IMR-90 (cell line): ENCODE results near the gene MDM4. TPM values are rescaled to one million over a fixed set of nuclear protein-coding genes. Genes with fewer than 3 reads are reported as not detected.

Source experiments
- ATAC-seq: fragments of 200-7000 bp; cut with Tn5 transposase; 2 replicates; pipeline ENCODE4 v1.9.1; 2020; ENCODE audit warnings: low read depth, mild to moderate bottlenecking, moderate library complexity
- BruUV-seq: library from RNA; stranded (reverse); fragments of 400-500 nt; replicated peaks from 2 replicates; lab custom pipeline; 2021; lab: Mats Ljungman, UMichigan
- CTCF ChIA-PET: fragments of 300-600 bp; formaldehyde crosslinking; extraction: SDS; loops from one replicate; lab custom pipeline; 2021; ENCODE audit warnings: antibody characterized with exemption; lab: Yijun Ruan, JAX
- POLR2A ChIA-PET: fragments of 300-600 bp; sonication (Branson Sonifier 250); formaldehyde crosslinking; loops from one replicate; lab custom pipeline; 2022; ENCODE audit warnings: antibody characterized with exemption; ENCODE audit not compliant: unreplicated experiment; lab: Charles Lee
- DNase-seq: peaks from one replicate; pipeline ENCODE4 v3.0.0; 2013
- H2AFZ ChIP-seq: replicated peaks from 2 replicates; pipeline ENCODE3; 2013; ENCODE audit warnings: low read length, mild to moderate bottlenecking; ENCODE audit not compliant: poor library complexity
- H2AK5ac ChIP-seq: 2 replicates; pipeline ENCODE4 v1.6.1; 2013; ENCODE audit warnings: low read depth, low read length, inconsistent platforms
- H2AK9ac ChIP-seq: replicated peaks from 2 replicates; pipeline ENCODE3; 2013; ENCODE audit warnings: mild to moderate bottlenecking, low read depth, low read length, moderate library complexity; ENCODE audit not compliant: poor library complexity
- H2BK120ac ChIP-seq: 2 replicates; pipeline ENCODE4 v1.6.1; 2013; ENCODE audit warnings: low read depth, low read length, inconsistent platforms
- H2BK15ac ChIP-seq: 3 replicates; pipeline ENCODE4 v1.6.1; 2013; ENCODE audit warnings: low read depth, low read length, inconsistent platforms
- H2BK20ac ChIP-seq: 2 replicates; pipeline ENCODE4 v1.6.1; 2013; ENCODE audit warnings: low read depth, mild to moderate bottlenecking, inconsistent platforms, low read length, moderate library complexity
- H2BK5ac ChIP-seq: 2 replicates; pipeline ENCODE4 v1.6.1; 2013; ENCODE audit warnings: mild to moderate bottlenecking, low read depth, low read length, inconsistent platforms; ENCODE audit not compliant: poor library complexity, severe bottlenecking
- H3K14ac ChIP-seq: replicated peaks from 2 replicates; pipeline ENCODE4 v1.6.1; 2013; ENCODE audit warnings: low read depth, low read length, inconsistent platforms
- H3K18ac ChIP-seq: 2 replicates; pipeline ENCODE4 v1.6.1; 2013; ENCODE audit warnings: low read depth, low read length, control low read depth
- H3K23ac ChIP-seq: 2 replicates; pipeline ENCODE4 v1.6.1; 2013; ENCODE audit warnings: low read depth, low read length, inconsistent platforms
- H3K27ac ChIP-seq: 2 replicates; pipeline ENCODE4 v1.5.1; 2013; ENCODE audit warnings: mild to moderate bottlenecking, control low read depth, low read length; ENCODE audit not compliant: insufficient read depth
- H3K27me3 ChIP-seq: 2 replicates; pipeline ENCODE4 v1.6.1; 2013; ENCODE audit warnings: low read length; ENCODE audit not compliant: control insufficient read depth, insufficient read depth
- H3K36me3 ChIP-seq: 2 replicates; pipeline ENCODE4 v1.6.1; 2013; ENCODE audit warnings: low read length, mixed read lengths; ENCODE audit not compliant: control insufficient read depth, insufficient read depth
- H3K4ac ChIP-seq: 2 replicates; pipeline ENCODE4 v1.6.1; 2013; ENCODE audit warnings: low read depth, low read length, inconsistent platforms
- H3K4me1 ChIP-seq: 2 replicates; pipeline ENCODE4 v1.6.1; 2013; ENCODE audit warnings: low read length, mixed read lengths; ENCODE audit not compliant: control insufficient read depth, insufficient read depth
- H3K4me2 ChIP-seq: 2 replicates; pipeline ENCODE4 v1.6.1; 2013; ENCODE audit warnings: low read depth, mild to moderate bottlenecking, control low read depth, low read length, moderate library complexity
- H3K4me3 ChIP-seq: 2 replicates; pipeline ENCODE4 v1.5.1; 2013; ENCODE audit warnings: low read depth, mild to moderate bottlenecking, control low read depth, low read length, moderate library complexity; ENCODE audit not compliant: insufficient read depth
- H3K56ac ChIP-seq: 2 replicates; pipeline ENCODE4 v1.6.1; 2013; ENCODE audit warnings: low read length, inconsistent platforms; ENCODE audit not compliant: insufficient read depth; ENCODE audit errors: extremely low read depth
- H3K79me1 ChIP-seq, 2 experiments: 2 replicates each; pipeline ENCODE4 v1.6.1; 2013; ENCODE audit warnings: low read length in 2 of 2, inconsistent platforms in 1 of 2, low read depth in 1 of 2
- H3K9ac ChIP-seq: 2 replicates; pipeline ENCODE4 v1.6.1; 2013; ENCODE audit warnings: low read depth, low read length, control low read depth
- H3K9me1 ChIP-seq: 2 replicates; pipeline ENCODE4 v1.6.1; 2013; ENCODE audit warnings: low read length, inconsistent platforms; ENCODE audit not compliant: insufficient read depth
- H3K9me3 ChIP-seq: 2 replicates; pipeline ENCODE4 v1.6.1; 2013; ENCODE audit warnings: low read length; ENCODE audit not compliant: control insufficient read depth, insufficient read depth
- H4K20me1 ChIP-seq: 2 replicates; pipeline ENCODE4 v1.6.1; 2013; ENCODE audit warnings: low read length, inconsistent platforms; ENCODE audit not compliant: insufficient read depth
- H4K5ac ChIP-seq: 2 replicates; pipeline ENCODE4 v1.6.1; 2013; ENCODE audit warnings: mild to moderate bottlenecking, low read depth, low read length, control low read depth
- H4K8ac ChIP-seq, 2 experiments: 2 replicates each; pipeline ENCODE4 v1.6.1; 2013; ENCODE audit warnings: low read depth in 2 of 2, low read length in 2 of 2, control low read depth in 1 of 2, inconsistent platforms in 1 of 2
- H4K91ac ChIP-seq: 2 replicates; pipeline ENCODE4 v1.6.1; 2013; ENCODE audit warnings: low read depth, low read length, inconsistent platforms; ENCODE audit not compliant: insufficient read depth
- BHLHE40 ChIP-seq: fragments of 150-350 bp; IDR thresholded peaks from 2 replicates; pipeline ENCODE4 v1.6.1; 2016; ENCODE audit warnings: mild to moderate bottlenecking, low read depth, low read length
- CEBPB ChIP-seq: IDR thresholded peaks from 2 replicates; pipeline ENCODE4 v1.6.1; 2012; ENCODE audit warnings: low read depth, low read length, improper control_type of control experiment
- MAFK ChIP-seq: IDR thresholded peaks from 2 replicates; pipeline ENCODE4 v1.6.1; 2012; ENCODE audit warnings: low read depth, low read length, improper control_type of control experiment
- NFE2L2 ChIP-seq: fragments of 150-350 bp; IDR thresholded peaks from 2 replicates; pipeline ENCODE4 v1.6.1; 2016; ENCODE audit warnings: low read depth, mild to moderate bottlenecking, low read length
- RAD21 ChIP-seq: IDR thresholded peaks from 2 replicates; pipeline ENCODE4 v1.6.1; 2012; ENCODE audit warnings: low read length, improper control_type of control experiment
- WGBS, 2 experiments: methylation state at CpG; one replicate each; pipeline versions ENCODE4 v1.1.5 to v1.1.7; 2013; ENCODE audit warnings: missing lambda C conversion rate in 2 of 2; ENCODE audit not compliant: insufficient read length in 1 of 2; ENCODE audit errors: extremely low coverage in 2 of 2; 5-methylcytosine and 5-hydroxymethylcytosine counted together
- dilution Hi-C: fragments of 300-500 bp; cut with HindIII; formaldehyde crosslinking; loops from one replicate; pipeline ENCODE4 v1.14.3; 2018; ENCODE audit warnings: low sequenced_read_pairs; ENCODE audit not compliant: unreplicated experiment
- in situ Hi-C: fragments of 300-500 bp; cut with MboI; formaldehyde crosslinking; loops from 3 replicates; pipeline ENCODE4 v1.14.3; 2019; ENCODE audit warnings: low sequenced_read_pairs, inconsistent platforms, mixed read lengths
- intact Hi-C: fragments of 100-400 bp; cut with micrococcal nuclease; formaldehyde crosslinking; loops from 2 replicates; pipeline ENCODE4 v1.10.0; 2022
- polyA plus RNA-seq, 3 experiments: library from polyadenylated mRNA; depleted of rRNA; stranded (reverse); fragments of >200 nt; gene quantifications; 2 replicates each; pipeline ENCODE4 v1.2.3, GENCODE V29; 2012; ENCODE audit warnings: low replicate concordance in 1 of 3
- total RNA-seq: library from RNA; depleted of rRNA; stranded (reverse); fragments of >200 nt; gene quantifications from 2 replicates; pipeline ENCODE4 v1.2.3, GENCODE V29; 2012

MDM4 gene
- total and polyA plus RNA-seq, 2 of the 4 experiments (the other 2 are of a cell fraction) = 7.4 to 20.1 TPM

GRCh38 chr1:204478921-204479320 lies 37.3 kb upstream of the MDM4 start:
- 100% methylated on average over 1 of the region's 2 CpGs; no CpG with 5 or more reads in 1 of the 2 experiments for WGBS, 2 experiments
- no peak overlapping the region for H3K14ac ChIP-seq
- H3K9ac ChIP-seq = no peak overlapping the region
- peaks cover 8% of the 10 kb centered on the region; the same call in 1 of the 2 replicates for H3K27me3 ChIP-seq
- no peaks in the 10 kb centered on the region for H3K9me3 ChIP-seq
- no peak overlapping the region for H2AFZ ChIP-seq
- no peak overlapping the region for H2BK20ac ChIP-seq
- no peaks in the 10 kb centered on the region for H3K79me1 ChIP-seq
- H4K20me1 ChIP-seq = peaks cover 24% of the 10 kb centered on the region
- dilution Hi-C loops = no loop called here
- no peak overlapping the region for H2BK120ac ChIP-seq
- H3K27ac ChIP-seq = no peak overlapping the region
- H3K56ac ChIP-seq = no peak overlapping the region
- POLR2A ChIA-PET = no interaction called here
- CTCF ChIA-PET = interaction anchor here (0.6 to 1.3 kb wide), 4 partner anchors 14 to 80 kb away, joined by 3 to 4 read pairs (median 4); partner anchors contain the start of gene PIK3C2B
- no peak overlapping the region for H2BK5ac ChIP-seq
- H2BK15ac ChIP-seq = no peak overlapping the region
- H3K23ac ChIP-seq = no peak overlapping the region
- H3K4me2 ChIP-seq = no peak overlapping the region
- no peak for ATAC-seq
- in situ Hi-C loops = no loop called here
- H3K18ac ChIP-seq = no peak overlapping the region
- no peak overlapping the region for H4K8ac ChIP-seq
- DNase-seq = no peak
- peaks cover 6% of the 10 kb centered on the region; the same call in 1 of the 2 replicates for H3K4me1 ChIP-seq
- no peak overlapping the region for H4K5ac ChIP-seq
- TF ChIP-seq CEBPB (no peak), BHLHE40 (no peak), MAFK (no peak), NFE2L2 (no peak), RAD21 (no peak)
- no peak overlapping the region for H2AK5ac ChIP-seq
- H3K4me3 ChIP-seq = no peak overlapping the region
- no peak overlapping the region for H2AK9ac ChIP-seq
- H3K9me1 ChIP-seq = peaks cover 18% of the 10 kb centered on the region; the same call in 1 of the 2 replicates
- intact Hi-C loops = no loop called here
- no peak overlapping the region for H4K91ac ChIP-seq
- BruUV-seq = no TSS peak
- H3K36me3 ChIP-seq = no peaks in the 10 kb centered on the region
- no peak overlapping the region for H3K4ac ChIP-seq
